NOMO-1 treated with dmso at 0.1 percent for 144 hours (cell line): ENCODE results near the gene PGA5.
A peak's percentile ranks its signal among the peaks of the same experiment; 100 is the strongest.

Experiments used
- DNase-seq: peaks from one replicate; lab custom pipeline; 2025; ENCODE audit not compliant: unreplicated experiment; lab: John Stamatoyannopoulos, UW

PGA5 gene

GRCh38 chr11:61265357-61265756 lies 24.4 kb downstream of the PGA5 start:
- DNase-seq, result no peak

- no peak for DNase-seq
Measured at GRCh38 chr11:61266602-61267001, 25.6 kb downstream of the PGA5 start.

- DNase-seq, result no peak
Measured at GRCh38 chr11:61267437-61267841, 26.5 kb downstream of the PGA5 start.

GRCh38 chr11:61268588-61269250 lies 27.7 kb downstream of the PGA5 start:
- no peak for DNase-seq

GRCh38 chr11:61270354-61271076 lies 29.5 kb downstream of the PGA5 start:
- DNase-seq, result no peak

- DNase-seq, result no peak
Measured at GRCh38 chr11:61272731-61273130, 31.8 kb downstream of the PGA5 start.

- DNase-seq, result no peak
Measured at GRCh38 chr11:61273178-61274078, 32.5 kb downstream of the PGA5 start.

GRCh38 chr11:61274084-61274483 lies 33.1 kb downstream of the PGA5 start:
- no peak for DNase-seq

- no peak for DNase-seq
Measured at GRCh38 chr11:61275191-61275590, 34.2 kb downstream of the PGA5 start.

- no peak for DNase-seq
Measured at GRCh38 chr11:61277186-61278000, 36.4 kb downstream of the PGA5 start.

GRCh38 chr11:61278001-61278470 lies 37.1 kb downstream of the PGA5 start:
- no peak for DNase-seq

GRCh38 chr11:61279934-61280659 lies 39.1 kb downstream of the PGA5 start:
- DNase-seq, result no peak

- DNase-seq, result no peak
Measured at GRCh38 chr11:61280883-61281580, 40.1 kb downstream of the PGA5 start.

GRCh38 chr11:61281581-61282250 lies 40.7 kb downstream of the PGA5 start:
- DNase-seq, result peak; percentile 1

GRCh38 chr11:61283613-61284012 lies 42.6 kb downstream of the PGA5 start:
- no peak for DNase-seq

- no peak for DNase-seq
Measured at GRCh38 chr11:61287338-61287977, 46.5 kb downstream of the PGA5 start.

GRCh38 chr11:61290905-61291690 lies 50.1 kb downstream of the PGA5 start:
- no peak for DNase-seq

GRCh38 chr11:61292356-61292755 lies 51.4 kb downstream of the PGA5 start:
- no peak for DNase-seq
